ENCODE results near the gene CFAP74. TPM values are rescaled to one million over a fixed set of nuclear protein-coding genes. Genes with fewer than 3 reads are reported as not detected.

Gene CFAP74
- total and polyA plus RNA-seq, 7 donors, result 0.03 to 0.27 TPM; not detected in 5

DNA sequence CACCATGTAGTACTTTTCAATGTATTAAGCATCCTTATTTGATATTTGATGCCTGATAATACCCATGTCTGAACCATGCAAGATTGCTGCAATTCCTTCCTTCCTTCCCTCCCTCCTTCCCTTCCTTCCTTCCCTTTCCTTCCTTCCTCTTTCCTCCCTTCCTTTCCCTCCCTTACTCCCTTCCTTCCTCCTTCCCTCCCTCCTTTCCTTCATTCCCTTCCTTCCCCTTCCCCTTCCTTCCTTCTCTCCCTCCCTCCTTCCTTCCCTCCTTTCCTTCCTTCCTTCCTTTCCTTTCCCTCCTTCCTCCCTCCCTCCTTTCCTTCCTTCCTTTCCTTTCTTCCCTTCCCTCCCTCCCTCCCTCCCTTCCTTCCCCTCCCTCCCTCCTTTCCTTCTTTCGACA, 54.8 kb downstream of the CFAP74 start:
- TF ChIP-seq, protein P1, sequence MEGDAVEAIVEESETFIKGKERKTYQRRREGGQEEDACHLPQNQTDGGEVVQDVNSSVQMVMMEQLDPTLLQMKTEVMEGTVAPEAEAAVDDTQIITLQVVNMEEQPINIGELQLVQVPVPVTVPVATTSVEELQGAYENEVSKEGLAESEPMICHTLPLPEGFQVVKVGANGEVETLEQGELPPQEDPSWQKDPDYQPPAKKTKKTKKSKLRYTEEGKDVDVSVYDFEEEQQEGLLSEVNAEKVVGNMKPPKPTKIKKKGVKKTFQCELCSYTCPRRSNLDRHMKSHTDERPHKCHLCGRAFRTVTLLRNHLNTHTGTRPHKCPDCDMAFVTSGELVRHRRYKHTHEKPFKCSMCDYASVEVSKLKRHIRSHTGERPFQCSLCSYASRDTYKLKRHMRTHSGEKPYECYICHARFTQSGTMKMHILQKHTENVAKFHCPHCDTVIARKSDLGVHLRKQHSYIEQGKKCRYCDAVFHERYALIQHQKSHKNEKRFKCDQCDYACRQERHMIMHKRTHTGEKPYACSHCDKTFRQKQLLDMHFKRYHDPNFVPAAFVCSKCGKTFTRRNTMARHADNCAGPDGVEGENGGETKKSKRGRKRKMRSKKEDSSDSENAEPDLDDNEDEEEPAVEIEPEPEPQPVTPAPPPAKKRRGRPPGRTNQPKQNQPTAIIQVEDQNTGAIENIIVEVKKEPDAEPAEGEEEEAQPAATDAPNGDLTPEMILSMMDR (IDR thresholded peaks at IDR 0.05), result no peak
- TF ChIP-seq POLR2A (IDR thresholded peaks at IDR 0.05) (no peak), EP300 (IDR thresholded peaks at IDR 0.05) (no peak), POLR2AphosphoS5 (IDR thresholded peaks at IDR 0.05) (no peak)
- intact Hi-C loops (cut with DNase I), result no loop called here
- Histone ChIP-seq H3K27me3 (peaks cover 2 to 38% (median 3%) of the 10 kb centered on the region in 3 donors), H3K4me1 (peaks cover 0 to 7% (median 5%) of the 10 kb centered on the region in 4 donors), H3K27ac (no peak overlapping the region), H3K9me3 (peaks cover 0 to 5% (median 0%) of the 10 kb centered on the region in 4 donors), H3K36me3 (no peaks in the 10 kb centered on the region), H3K4me3 (no peak overlapping the region)
- no peak for DNase-seq
- WGBS, 2 donors, result 47 to 51% methylated on average over 1 of the region's 1 CpG

DNA sequence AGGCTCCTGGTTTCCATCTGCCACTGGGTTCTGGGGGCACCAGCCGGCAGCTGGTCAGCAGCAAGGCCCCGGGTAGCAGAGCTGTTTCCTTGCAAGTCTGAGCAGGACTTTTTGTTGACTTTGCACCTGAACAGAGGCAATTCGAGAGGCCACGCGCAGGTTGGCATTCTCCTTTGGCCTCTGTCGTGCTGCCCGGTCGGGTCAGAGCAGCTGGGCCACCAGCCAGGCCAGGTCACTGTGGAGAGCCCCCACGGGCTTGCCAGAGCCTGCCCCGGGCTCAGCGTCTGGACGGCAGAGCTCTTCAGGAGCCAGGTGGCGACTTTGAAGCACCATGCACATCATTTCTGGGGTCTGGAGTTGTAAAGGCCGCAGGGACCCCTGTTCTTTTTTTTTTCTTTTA, 56.1 kb downstream of the CFAP74 start:
- no peak for DNase-seq
- H3K27me3 ChIP-seq, result peaks cover 2 to 50% (median 9%) of the 10 kb centered on the region in 3 donors
- H3K4me1 ChIP-seq, result peaks cover 0 to 8% (median 6%) of the 10 kb centered on the region in 4 donors
- no peak overlapping the region for H3K4me3 ChIP-seq
- no peaks in the 10 kb centered on the region for H3K36me3 ChIP-seq
- TF ChIP-seq POLR2A (IDR thresholded peaks at IDR 0.05) (no peak), EP300 (IDR thresholded peaks at IDR 0.05) (no peak), POLR2AphosphoS5 (IDR thresholded peaks at IDR 0.05) (no peak)
- TF ChIP-seq, protein P1 (IDR thresholded peaks at IDR 0.05), result no peak
- no peak overlapping the region for H3K27ac ChIP-seq
- 47 to 72% methylated on average over 14 of the region's 14 CpGs for WGBS, 2 donors
- intact Hi-C loops (cut with DNase I), result no loop called here
- peaks cover 0 to 5% (median 0%) of the 10 kb centered on the region in 4 donors for H3K9me3 ChIP-seq

DNA sequence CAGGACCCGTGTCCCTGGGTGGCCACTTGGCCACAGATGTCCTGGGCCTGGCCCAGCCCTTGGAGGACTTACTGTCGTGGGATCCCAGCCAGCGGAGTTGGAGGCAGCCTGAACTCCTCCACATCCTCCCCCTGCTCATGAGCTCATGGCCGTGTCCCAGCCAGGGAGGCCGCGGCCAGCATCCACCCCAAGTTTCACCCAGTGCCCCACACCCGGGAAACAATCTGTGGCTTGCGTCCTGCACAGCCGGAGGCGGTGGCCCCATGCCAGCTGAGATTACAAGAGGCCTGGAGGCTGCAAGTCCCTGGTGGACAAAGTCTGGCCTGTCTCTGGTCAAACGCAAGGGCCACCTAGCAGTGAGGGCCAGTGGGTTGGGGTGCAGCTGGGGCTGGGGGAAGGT, 57.0 kb downstream of the CFAP74 start:
- TF ChIP-seq EP300 (IDR thresholded peaks at IDR 0.05) (no peak), POLR2AphosphoS5 (IDR thresholded peaks at IDR 0.05) (no peak), POLR2A (IDR thresholded peaks at IDR 0.05) (no peak)
- TF ChIP-seq, protein P1 (IDR thresholded peaks at IDR 0.05), result no peak
- intact Hi-C loops (cut with DNase I), result no loop called here
- Histone ChIP-seq H3K9me3 (peaks cover 0 to 5% (median 0%) of the 10 kb centered on the region in 4 donors), H3K4me1 (peaks cover 0 to 8% (median 6%) of the 10 kb centered on the region in 4 donors), H3K4me3 (no peak overlapping the region), H3K27ac (no peak overlapping the region), H3K27me3 (peaks cover 2 to 59% (median 9%) of the 10 kb centered on the region in 3 donors), H3K36me3 (no peaks in the 10 kb centered on the region)
- DNase-seq, result no peak
- WGBS, 2 donors, result 53 to 75% methylated on average over 11 of the region's 11 CpGs

DNA sequence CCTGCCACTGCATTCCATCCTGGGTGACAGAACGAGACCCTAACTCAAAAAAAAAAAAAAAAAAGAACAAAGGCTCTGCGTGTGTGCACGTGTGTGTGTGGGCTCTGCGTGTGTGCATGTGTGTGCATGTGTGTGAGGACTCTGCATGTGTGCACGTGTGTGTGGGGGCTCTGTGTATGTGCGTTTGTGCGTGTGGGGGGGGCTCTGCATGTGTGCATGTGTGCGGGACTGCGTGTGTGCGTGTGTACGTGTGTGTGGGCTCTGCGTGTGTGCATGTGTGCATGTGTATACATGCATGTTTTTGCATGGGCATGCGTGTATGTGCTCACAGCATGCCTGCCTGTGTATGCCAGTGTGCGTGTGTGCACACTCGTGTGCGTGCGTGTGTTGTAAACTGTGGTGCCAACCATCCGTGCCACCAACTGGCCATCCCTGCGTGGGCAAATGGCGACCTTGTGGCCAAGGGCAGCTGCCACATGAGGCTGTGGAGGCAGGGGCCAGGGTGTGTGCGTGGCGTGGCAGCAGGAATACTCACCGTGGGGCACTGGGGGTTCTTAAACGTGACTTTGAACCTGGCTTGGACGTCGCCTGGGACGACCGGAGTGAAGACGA, 57.7 kb downstream of the CFAP74 start:
- no peaks in the 10 kb centered on the region for H3K36me3 ChIP-seq
- TF ChIP-seq POLR2A (IDR thresholded peaks at IDR 0.05), result no peak
- no peak for TF ChIP-seq POLR2AphosphoS5 (IDR thresholded peaks at IDR 0.05)
- no peak for TF ChIP-seq EP300 (IDR thresholded peaks at IDR 0.05)
- TF ChIP-seq, protein P1 (IDR thresholded peaks at IDR 0.05), result no peak
- no peak overlapping the region for H3K27ac ChIP-seq
- H3K27me3 ChIP-seq, result peaks cover 2 to 54% (median 9%) of the 10 kb centered on the region in 3 donors
- DNase-seq, result no peak
- 88 to 93% methylated on average over 29 of the region's 29 CpGs for WGBS, 2 donors
- H3K4me1 ChIP-seq, result peaks cover 0 to 8% (median 6%) of the 10 kb centered on the region in 4 donors
- H3K4me3 ChIP-seq, result no peak overlapping the region
- H3K9me3 ChIP-seq, result peaks cover 0 to 2% (median 0%) of the 10 kb centered on the region in 4 donors
- intact Hi-C loops (cut with DNase I), result no loop called here

Data from sigmoid colon (tissue), 7 donors.